Measurements from ENCODE around the gene LRRFIP1. TPM values are rescaled to one million over a fixed set of nuclear protein-coding genes. Genes with fewer than 3 reads are reported as not detected.

The LRRFIP1 gene
- polyA plus RNA-seq, 1 donor (not counting 4 experiments of a cell fraction or from before 2014, with no cell fraction given): 115 TPM

- no peak for FAIRE-seq
- dilution Hi-C loops (cut with MboI; ENCODE audit: extremely low pct_ligation_motif_present, low sequenced_read_pairs): no loop called here
- H3K79me2 ChIP-seq (ENCODE audit: control insufficient read depth, insufficient read depth, low read length): no peaks in the 10 kb centered on the region
Measured at GRCh38 chr2:237639836-237640220, 12.4 kb downstream of the LRRFIP1 start.

GRCh38 chr2:237640493-237640998, 13.2 kb downstream of the LRRFIP1 start:
- peaks cover 3% of the 10 kb centered on the region for H4K20me1 ChIP-seq (ENCODE audit: control insufficient read depth, extremely low read depth, insufficient read depth, low read length)
- H3K27ac ChIP-seq (ENCODE audit: control insufficient read depth, insufficient read depth, low read length): no peak overlapping the region
- no peak for DNase-seq (ENCODE audit: low read depth, low spot score)
- no peak overlapping the region for H2AFZ ChIP-seq (ENCODE audit: control insufficient read depth, low read length)
- no peaks in the 10 kb centered on the region for H3K27me3 ChIP-seq (ENCODE audit: control insufficient read depth, extremely low read depth, insufficient read depth, low read length)
- no peaks in the 10 kb centered on the region for H3K79me2 ChIP-seq (ENCODE audit: control insufficient read depth, insufficient read depth, low read length)
- no peaks in the 10 kb centered on the region for H3K4me1 ChIP-seq (ENCODE audit: control insufficient read depth, extremely low read depth, insufficient read depth, low read length)
- H3K9me1 ChIP-seq (ENCODE audit: control insufficient read depth, extremely low read depth, insufficient read depth, low read length): no peaks in the 10 kb centered on the region
- TF ChIP-seq CTCF (optimal IDR thresholded peaks at IDR 0.05 in 1 of 3, IDR thresholded peaks at IDR 0.05 in 1 of 3, conservative IDR thresholded peaks at IDR 0.05 in 1 of 3; ENCODE audit: extremely low read depth in 1 of 3, insufficient read depth in 2 of 3, low read length in 3 of 3): no peak
- no peak for TF ChIP-seq EZH2 (IDR thresholded peaks at IDR 0.05; ENCODE audit: low read length)
- H3K9ac ChIP-seq (ENCODE audit: control insufficient read depth, extremely low read depth, insufficient read depth, low read length): no peak overlapping the region
- no peaks in the 10 kb centered on the region for H3K9me3 ChIP-seq (ENCODE audit: control insufficient read depth, low read depth, low read length)
- dilution Hi-C loops (cut with MboI; ENCODE audit: extremely low pct_ligation_motif_present, low sequenced_read_pairs): no loop called here
- no peak overlapping the region for H3K4me3 ChIP-seq (ENCODE audit: control insufficient read depth in 2 of 3, extremely low read depth in 1 of 3, insufficient read depth in 2 of 3, low read depth in 1 of 3, low read length in 3 of 3)
- no peaks in the 10 kb centered on the region for H3K36me3 ChIP-seq (ENCODE audit: control insufficient read depth in 2 of 2, extremely low read depth in 1 of 2, insufficient read depth in 2 of 2, low read length in 2 of 2)
- no peak for FAIRE-seq
- no peak overlapping the region for H3K4me2 ChIP-seq (ENCODE audit: control insufficient read depth, extremely low read depth, insufficient read depth, low read depth, low read length)

More at GRCh38 chr2:237639836-237640220, 12.4 kb downstream of the LRRFIP1 start:
- no peaks in the 10 kb centered on the region for H4K20me1 ChIP-seq (ENCODE audit: control insufficient read depth, extremely low read depth, insufficient read depth, low read length)
- TF ChIP-seq CTCF (optimal IDR thresholded peaks at IDR 0.05 in 1 of 3, IDR thresholded peaks at IDR 0.05 in 1 of 3, conservative IDR thresholded peaks at IDR 0.05 in 1 of 3; ENCODE audit: extremely low read depth in 1 of 3, insufficient read depth in 2 of 3, low read length in 3 of 3) (no peak), EZH2 (IDR thresholded peaks at IDR 0.05; ENCODE audit: low read length) (no peak)
- DNase-seq (ENCODE audit: low read depth, low spot score): no peak
- H3K4me3 ChIP-seq (ENCODE audit: control insufficient read depth in 2 of 3, extremely low read depth in 1 of 3, insufficient read depth in 2 of 3, low read depth in 1 of 3, low read length in 3 of 3): no peak overlapping the region
- H3K27me3 ChIP-seq (ENCODE audit: control insufficient read depth, extremely low read depth, insufficient read depth, low read length): no peaks in the 10 kb centered on the region
- no peaks in the 10 kb centered on the region for H3K9me1 ChIP-seq (ENCODE audit: control insufficient read depth, extremely low read depth, insufficient read depth, low read length)
- no peak overlapping the region for H3K4me2 ChIP-seq (ENCODE audit: control insufficient read depth, extremely low read depth, insufficient read depth, low read depth, low read length)
- no peak overlapping the region for H2AFZ ChIP-seq (ENCODE audit: control insufficient read depth, low read length)
- no peaks in the 10 kb centered on the region for H3K9me3 ChIP-seq (ENCODE audit: control insufficient read depth, low read depth, low read length)
- H3K4me1 ChIP-seq (ENCODE audit: control insufficient read depth, extremely low read depth, insufficient read depth, low read length): no peaks in the 10 kb centered on the region
- H3K27ac ChIP-seq (ENCODE audit: control insufficient read depth, insufficient read depth, low read length): no peak overlapping the region
- no peaks in the 10 kb centered on the region for H3K36me3 ChIP-seq (ENCODE audit: control insufficient read depth in 2 of 2, extremely low read depth in 1 of 2, insufficient read depth in 2 of 2, low read length in 2 of 2)
- H3K9ac ChIP-seq (ENCODE audit: control insufficient read depth, extremely low read depth, insufficient read depth, low read length): no peak overlapping the region
